SU-DHL-6 (cell line): ENCODE data around the gene NCOA6.

Experiments used
- H2AFZ ChIP-seq: fragments of 200-600 bp; sonication (generic); 2 replicates; pipeline ENCODE4 v1.6.1; 2014; ENCODE audit warnings: low read depth, mild to moderate bottlenecking, moderate library complexity, mixed read lengths, antibody characterized with exemption, low read length; ENCODE audit not compliant: severe bottlenecking
- H3F3A ChIP-seq: fragments of 200-600 bp; shearing (Covaris generic); 2 replicates; pipeline ENCODE4 v1.6.0; 2016; ENCODE audit warnings: antibody characterized with exemption, mild to moderate bottlenecking; ENCODE audit not compliant: insufficient read depth
- H3K27ac ChIP-seq: fragments of 200-600 bp; sonication (generic); 2 replicates; pipeline ENCODE4 v1.5.1; 2016; ENCODE audit warnings: low read depth, mild to moderate bottlenecking, low read length, moderate library complexity, mixed read lengths
- H3K27me3 ChIP-seq: fragments of 200-600 bp; sonication (generic), shearing (Covaris generic); 2 replicates; pipeline ENCODE4 v1.6.0; 2014; ENCODE audit warnings: mild to moderate bottlenecking, low read length
- H3K36me3 ChIP-seq: fragments of 200-600 bp; sonication (generic); 2 replicates; pipeline ENCODE4 v1.6.1; 2014; ENCODE audit warnings: mild to moderate bottlenecking, low read length, mixed read lengths
- H3K4me2 ChIP-seq: fragments of 300-600, 200-600 bp; shearing (Covaris generic), sonication (generic); 2 replicates; pipeline ENCODE4 v1.6.0; 2014; ENCODE audit warnings: low read length, low read depth, mild to moderate bottlenecking; ENCODE audit not compliant: poor library complexity, severe bottlenecking
- H3K4me3 ChIP-seq: fragments of 200-600 bp; sonication (generic); 2 replicates; pipeline ENCODE4 v1.5.1; 2014; ENCODE audit warnings: antibody characterized with exemption, low read length, mild to moderate bottlenecking, mixed read lengths; ENCODE audit not compliant: insufficient read depth, poor library complexity, severe bottlenecking
- H3K79me2 ChIP-seq: fragments of 200-600 bp; sonication (generic); 2 replicates; pipeline ENCODE4 v1.6.1; 2014; ENCODE audit warnings: mild to moderate bottlenecking, low read length, moderate library complexity; ENCODE audit not compliant: insufficient read depth
- H3K9ac ChIP-seq: fragments of 200-600 bp; sonication (generic); 2 replicates; pipeline ENCODE4 v1.7.0; 2014; ENCODE audit warnings: mild to moderate bottlenecking, low read length
- H3K9me2 ChIP-seq: fragments of 200-600 bp; sonication (generic); replicated peaks from 2 replicates; pipeline ENCODE4 v1.6.1; 2014; ENCODE audit warnings: low read length; ENCODE audit not compliant: insufficient read depth
- H3K9me3 ChIP-seq: fragments of 200-600 bp; sonication (generic); 2 replicates; pipeline ENCODE4 v1.6.1; 2014; ENCODE audit warnings: low read length, mixed read lengths; ENCODE audit not compliant: insufficient read depth
- H4K20me1 ChIP-seq: fragments of 200-600 bp; sonication (generic); 2 replicates; pipeline ENCODE4 v1.6.1; 2014; ENCODE audit warnings: low read depth, mild to moderate bottlenecking, antibody characterized with exemption, low read length, moderate library complexity, mixed read lengths
- EZH2phosphoT487 ChIP-seq: fragments of 200-600 bp; sonication (generic), shearing (Covaris generic); conservative IDR thresholded peaks from 2 replicates; pipeline ENCODE4 v1.6.1; 2018; ENCODE audit warnings: mild to moderate bottlenecking, antibody characterized with exemption, low read length, moderate library complexity, mixed read lengths
- TF ChIP-seq, protein P1 (sequence below): fragments of 200-600 bp; sonication (generic); IDR thresholded peaks from one replicate; pipeline ENCODE4 v1.5.1; 2017; ENCODE audit warnings: antibody characterized with exemption, mild to moderate bottlenecking, low read length, moderate library complexity; ENCODE audit not compliant: insufficient read depth, poor library complexity, severe bottlenecking

NCOA6 gene

DNA sequence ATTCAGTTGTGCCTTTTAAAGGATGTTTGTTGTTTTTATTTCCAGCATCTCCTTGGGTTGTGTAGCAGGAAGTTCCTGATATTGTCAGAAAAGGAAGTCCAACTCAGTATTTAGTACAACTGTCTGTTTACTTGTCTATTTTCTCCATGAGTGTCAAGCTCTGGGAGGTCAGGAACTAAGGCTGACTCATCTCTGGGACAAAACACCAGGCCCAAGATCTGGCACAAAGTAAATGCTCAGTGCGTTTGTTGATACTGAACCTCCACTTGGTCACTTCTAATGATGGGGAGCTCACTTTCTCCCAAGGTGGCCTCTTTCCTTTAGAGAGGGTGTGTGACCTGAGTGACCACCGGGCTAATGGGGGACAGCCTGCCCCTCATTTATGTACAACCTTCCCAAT is 136.0 kb downstream of the NCOA6 start:
- Histone ChIP-seq H3K9me3 (no peaks in the 10 kb centered on the region), H3F3A (no peaks in the 10 kb centered on the region), H3K4me2 (no peak overlapping the region), H4K20me1 (no peaks in the 10 kb centered on the region), H3K36me3 (no peaks in the 10 kb centered on the region), H3K9ac (no peak overlapping the region), H3K27ac (no peak overlapping the region), H3K4me3 (no peak overlapping the region), H3K9me2 (no peaks in the 10 kb centered on the region), H3K27me3 (no peaks in the 10 kb centered on the region), H3K79me2 (no peaks in the 10 kb centered on the region), H2AFZ (no peak overlapping the region)
- TF ChIP-seq, protein P1, sequence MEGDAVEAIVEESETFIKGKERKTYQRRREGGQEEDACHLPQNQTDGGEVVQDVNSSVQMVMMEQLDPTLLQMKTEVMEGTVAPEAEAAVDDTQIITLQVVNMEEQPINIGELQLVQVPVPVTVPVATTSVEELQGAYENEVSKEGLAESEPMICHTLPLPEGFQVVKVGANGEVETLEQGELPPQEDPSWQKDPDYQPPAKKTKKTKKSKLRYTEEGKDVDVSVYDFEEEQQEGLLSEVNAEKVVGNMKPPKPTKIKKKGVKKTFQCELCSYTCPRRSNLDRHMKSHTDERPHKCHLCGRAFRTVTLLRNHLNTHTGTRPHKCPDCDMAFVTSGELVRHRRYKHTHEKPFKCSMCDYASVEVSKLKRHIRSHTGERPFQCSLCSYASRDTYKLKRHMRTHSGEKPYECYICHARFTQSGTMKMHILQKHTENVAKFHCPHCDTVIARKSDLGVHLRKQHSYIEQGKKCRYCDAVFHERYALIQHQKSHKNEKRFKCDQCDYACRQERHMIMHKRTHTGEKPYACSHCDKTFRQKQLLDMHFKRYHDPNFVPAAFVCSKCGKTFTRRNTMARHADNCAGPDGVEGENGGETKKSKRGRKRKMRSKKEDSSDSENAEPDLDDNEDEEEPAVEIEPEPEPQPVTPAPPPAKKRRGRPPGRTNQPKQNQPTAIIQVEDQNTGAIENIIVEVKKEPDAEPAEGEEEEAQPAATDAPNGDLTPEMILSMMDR: no peak
- no peak for TF ChIP-seq EZH2phosphoT487

DNA sequence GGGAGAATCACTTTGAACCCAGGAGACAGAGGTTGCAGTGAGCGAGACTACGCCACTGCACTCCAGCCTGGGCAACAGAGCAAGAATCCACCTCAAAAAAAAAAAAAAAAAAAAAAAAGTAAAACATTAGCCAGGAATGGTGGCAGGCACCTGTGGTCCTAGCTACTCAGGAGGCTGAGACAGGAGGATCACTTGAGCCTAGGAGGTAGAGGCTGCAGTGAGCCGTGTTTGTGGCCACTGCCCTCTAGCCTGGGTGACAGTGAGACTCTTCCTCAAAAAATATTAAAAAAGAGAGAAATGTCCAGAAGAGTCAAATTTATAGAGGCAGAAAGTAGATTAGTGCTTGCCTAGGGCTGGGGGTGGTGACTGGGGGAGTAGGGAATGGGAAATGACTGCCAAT is 141.8 kb downstream of the NCOA6 start:
- no peak overlapping the region for H3K4me2 ChIP-seq
- H3K9me3 ChIP-seq: no peaks in the 10 kb centered on the region
- H3K36me3 ChIP-seq: no peaks in the 10 kb centered on the region
- no peaks in the 10 kb centered on the region for H3K9me2 ChIP-seq
- H3F3A ChIP-seq: peaks cover under 1% of the 10 kb centered on the region; the same call in 1 of the 2 replicates
- H3K79me2 ChIP-seq: no peaks in the 10 kb centered on the region
- no peaks in the 10 kb centered on the region for H4K20me1 ChIP-seq
- no peak overlapping the region for H3K4me3 ChIP-seq
- no peak overlapping the region for H3K9ac ChIP-seq
- TF ChIP-seq EZH2phosphoT487: no peak
- TF ChIP-seq, protein P1: no peak
- no peak overlapping the region for H2AFZ ChIP-seq
- no peaks in the 10 kb centered on the region for H3K27me3 ChIP-seq
- H3K27ac ChIP-seq: no peak overlapping the region

DNA sequence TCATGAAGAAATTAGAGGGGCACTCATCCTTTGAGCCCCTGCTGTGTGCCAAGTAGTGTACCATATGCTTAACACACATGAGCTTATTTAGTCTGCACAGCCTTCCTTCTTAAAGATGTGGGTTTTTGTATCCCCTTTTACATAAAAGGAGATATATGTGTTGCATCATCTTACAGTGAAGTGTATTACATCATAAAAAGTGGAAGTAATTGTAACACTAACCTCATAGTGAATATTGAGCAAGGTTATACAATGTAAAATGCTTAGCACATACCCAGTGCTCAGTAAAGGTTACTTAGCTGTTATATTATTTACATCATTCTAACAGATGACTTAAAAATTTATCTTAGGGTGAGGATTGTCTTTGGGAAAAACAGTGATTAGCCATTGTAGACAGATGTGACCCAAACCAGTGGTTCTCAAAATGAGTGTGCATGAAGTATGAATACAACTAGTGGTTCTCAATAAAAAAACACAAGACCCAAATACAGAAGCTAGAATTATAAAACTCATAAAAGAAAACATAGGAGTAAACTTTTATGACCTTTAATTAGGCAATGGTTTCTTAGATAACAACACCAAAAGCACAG is 144.8 kb downstream of the NCOA6 start:
- Histone ChIP-seq H3K9me2 (no peaks in the 10 kb centered on the region), H3K9me3 (no peaks in the 10 kb centered on the region), H2AFZ (no peak overlapping the region), H3K27ac (no peak overlapping the region), H3K79me2 (peaks cover 13% of the 10 kb centered on the region; the same call in 1 of the 2 replicates), H3F3A (peaks cover 8% of the 10 kb centered on the region; the same call in 1 of the 2 replicates), H3K4me2 (no peak overlapping the region), H4K20me1 (no peaks in the 10 kb centered on the region), H3K9ac (no peak overlapping the region), H3K36me3 (no peaks in the 10 kb centered on the region), H3K27me3 (no peaks in the 10 kb centered on the region), H3K4me3 (no peak overlapping the region)
- TF ChIP-seq EZH2phosphoT487: no peak
- TF ChIP-seq, protein P1: no peak
